Frontal cortex (tissue), 4 donors: ENCODE results near the gene CYP11A1. TPM values are rescaled to one million over a fixed set of nuclear protein-coding genes. Genes with fewer than 3 reads are reported as not detected.

Source experiments
- DNase-seq, 2 donors: peaks; one replicate each; pipeline ENCODE4 v3.0.0; 2012; ENCODE audit warnings: low spot score in 2 of 2
- FAIRE-seq: peaks from 2 replicates; lab custom pipeline; 2012; peaks lifted over from hg19 to GRCh38; lab: Jason Lieb, UNC
- small RNA-seq: library from RNA; depleted of rRNA; stranded (forward); fragments of <200 nt; gene quantifications from one replicate; pipeline ENCODE3, GENCODE V24; 2014
- total RNA-seq: library from RNA; depleted of rRNA; stranded (reverse); fragments of >200 nt; gene quantifications from one replicate; pipeline ENCODE4 v1.2.3, GENCODE V29; 2014
- donor health status: control.
- donor health status: control.
- donor health status: control.

The CYP11A1 gene
- total RNA-seq, 1 donor from 2014 or later = not detected

- FAIRE-seq (no peak), DNase-seq (no peak)
Measured at GRCh38 chr15:74289671-74290070, 77.8 kb downstream of the CYP11A1 start.

Small RNAs within 50 kb of the gene (small RNA-seq; reads per million reads assigned to genes)
- not detected for gene MIR6881

Other genes with a start within 250 kb of the CYP11A1 start
- gene ISLR2, start 237.1 kb downstream of the CYP11A1 start, total RNA-seq = 113 TPM
- 12.6 TPM for gene ISLR, start 193.9 kb downstream of the CYP11A1 start, total RNA-seq
- gene STRA6, start 164.9 kb downstream of the CYP11A1 start, total RNA-seq = 3.7 TPM
- 0.41 TPM for gene CCDC33, start 131.3 kb downstream of the CYP11A1 start, total RNA-seq
- gene SEMA7A, start 66.3 kb upstream of the CYP11A1 start, total RNA-seq = 21.6 TPM
- 28.9 TPM for gene UBL7, start 93.5 kb upstream of the CYP11A1 start, total RNA-seq
- gene ARID3B, start 173.6 kb upstream of the CYP11A1 start, total RNA-seq = 3.7 TPM
- 26.5 TPM for gene CLK3, start 248.2 kb upstream of the CYP11A1 start, total RNA-seq